Measurements from ENCODE around the gene CLIC1.

CLIC1 gene

DNA sequence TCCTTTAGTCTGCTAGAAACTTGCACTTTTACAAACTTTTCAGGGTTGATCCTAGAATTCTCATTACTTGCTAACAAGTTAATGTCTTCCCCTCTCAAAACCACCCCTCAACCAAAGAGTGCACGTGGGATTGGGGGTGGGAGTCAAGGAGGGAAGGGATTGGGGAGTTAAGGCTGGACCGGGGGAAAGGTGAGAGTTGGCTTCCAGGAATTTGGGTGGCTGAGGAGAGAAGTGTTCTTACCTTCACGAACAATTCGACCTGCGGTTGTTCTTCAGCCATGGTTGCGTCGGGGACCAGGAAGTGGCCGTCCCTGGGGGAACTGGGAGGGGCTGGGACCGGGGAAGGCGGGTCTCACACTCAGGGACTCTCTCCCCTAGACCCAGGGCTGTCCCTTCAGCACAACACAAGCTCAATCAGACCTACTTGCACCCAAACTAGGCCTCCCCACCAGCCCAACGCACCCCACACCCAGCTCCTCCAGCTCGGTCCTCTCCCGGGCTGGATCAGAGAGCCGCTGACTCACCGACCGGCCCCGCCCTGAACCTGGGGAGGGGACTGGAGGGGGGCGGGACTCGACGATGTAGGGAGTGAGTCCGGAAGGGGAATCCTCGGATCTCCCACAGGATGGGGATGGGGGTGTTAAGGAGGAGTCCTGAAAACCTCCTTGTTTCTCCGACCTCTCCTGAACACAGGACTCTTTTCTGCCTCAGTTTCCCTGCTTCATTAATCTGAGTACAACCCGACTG is at the start of gene CLIC1:
Gene CLIC1 (minus strand): TSS at position 510 of the 747 bp plus-strand sequence. CDS start 230 bp downstream, at position 280.
- DNase-seq = peak; percentile 80 to 91

- no peak for DNase-seq
Observed at GRCh38 chr6:31785475-31785874, 49.1 kb upstream of the CLIC1 start.

DNA sequence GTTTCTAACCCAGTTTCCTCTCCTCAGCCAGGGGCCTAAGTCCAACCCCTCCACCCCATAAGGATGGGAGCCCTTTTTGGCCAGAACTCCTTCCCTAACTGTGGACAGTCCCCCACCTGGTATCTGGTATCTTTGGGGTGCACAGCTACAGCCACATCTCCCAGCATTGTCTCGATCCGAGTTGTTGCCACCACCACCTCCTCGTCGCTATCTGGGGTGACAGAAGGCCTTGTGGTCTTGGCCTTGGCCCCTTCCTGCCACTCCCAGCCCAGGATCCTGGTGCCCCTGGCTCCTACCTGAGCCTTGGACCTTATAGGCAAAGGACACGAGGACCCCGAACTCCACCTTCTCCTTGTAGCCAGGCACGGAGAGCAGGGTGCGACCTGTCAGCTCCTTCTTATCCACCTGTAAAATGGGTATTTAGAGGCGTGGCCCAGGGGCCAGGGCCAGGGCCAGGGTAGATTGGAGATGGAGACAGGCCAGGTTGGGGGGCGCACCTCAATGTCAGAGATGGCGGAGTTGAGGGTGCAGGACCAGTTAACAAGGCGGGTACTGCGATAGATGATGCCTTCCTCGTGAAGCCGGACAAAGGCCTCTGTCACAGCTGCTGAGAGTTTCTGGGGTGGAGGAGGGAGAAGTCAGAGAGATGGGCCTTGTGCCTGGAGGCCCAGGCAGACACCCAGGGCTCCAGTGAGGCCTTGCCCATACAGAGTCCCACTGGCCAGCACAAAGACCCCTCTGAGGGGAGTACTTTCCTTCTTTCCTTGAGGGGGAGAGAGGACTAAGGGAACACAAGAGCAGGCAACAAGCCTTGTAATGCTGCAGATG is 48.0 kb upstream of the CLIC1 start:
- no peak for DNase-seq

GRCh38 chr6:31782126-31782855 is 46.0 kb upstream of the CLIC1 start:
- no peak for DNase-seq

- no peak for DNase-seq
Observed at GRCh38 chr6:31781244-31782125, 45.2 kb upstream of the CLIC1 start.

GRCh38 chr6:31780507-31781243 is 44.3 kb upstream of the CLIC1 start:
- DNase-seq = no peak

DNA sequence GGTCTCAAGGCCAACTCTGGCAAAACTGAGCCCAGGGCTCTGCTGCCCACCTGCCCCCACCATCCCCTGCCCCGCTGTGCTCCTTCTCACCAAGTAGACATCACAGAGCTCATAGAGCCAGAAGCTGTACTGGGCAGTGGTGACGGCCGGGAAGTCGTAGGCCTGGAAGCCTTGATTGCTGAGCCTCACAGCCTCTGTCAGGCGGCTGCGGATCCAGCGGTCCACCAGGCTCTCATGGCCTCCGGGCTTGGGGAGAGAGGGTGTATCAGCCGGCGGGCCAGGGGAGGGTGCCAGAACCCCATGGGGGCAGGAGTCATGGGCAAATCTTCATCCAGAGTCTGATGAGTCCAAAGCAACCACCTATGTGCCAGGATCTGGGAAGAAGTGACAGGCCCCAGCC is 43.6 kb upstream of the CLIC1 start:
- DNase-seq = no peak

DNA sequence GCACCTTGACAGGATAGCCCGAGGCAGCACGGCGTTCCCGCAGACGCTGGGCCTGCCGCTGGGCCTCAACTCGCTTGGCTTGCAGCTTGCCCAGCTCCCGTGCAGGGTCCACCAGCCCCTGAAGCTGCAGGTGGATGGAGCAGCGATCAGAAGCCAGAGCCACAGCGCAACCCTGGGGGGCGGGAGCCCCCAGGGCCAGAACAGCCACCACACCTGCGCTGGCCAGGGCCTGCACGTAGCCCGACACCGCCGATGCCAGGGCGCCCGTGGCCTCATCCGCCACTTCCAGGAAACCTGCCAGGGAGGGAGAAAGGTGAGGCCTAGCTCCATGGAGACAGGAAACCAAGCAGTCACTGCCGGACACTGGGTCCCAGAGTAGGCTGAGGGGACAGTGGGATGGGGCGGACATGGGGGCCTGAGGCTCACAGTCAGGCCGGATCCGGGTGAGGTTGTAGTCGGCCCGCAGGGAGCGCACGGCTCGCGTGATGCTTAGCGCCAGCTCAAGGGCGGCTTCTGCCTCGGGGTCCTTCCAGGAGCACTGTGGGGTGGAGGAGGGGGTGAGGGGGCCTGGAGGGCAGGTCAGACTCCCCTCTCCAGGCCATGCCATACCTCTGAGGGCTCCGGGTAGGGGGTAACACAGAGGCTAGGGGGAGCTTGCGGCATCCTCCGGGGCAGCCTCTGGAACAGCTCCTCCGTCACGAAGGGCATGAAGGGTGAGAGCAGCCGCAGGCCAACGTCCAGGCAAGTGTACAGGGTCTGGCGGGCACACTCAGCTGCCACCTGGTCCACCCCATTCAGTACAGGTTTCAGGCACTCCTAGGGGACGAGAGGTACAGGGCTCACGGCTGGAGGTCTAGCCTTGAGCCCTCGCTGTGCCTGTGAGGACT is 42.9 kb upstream of the CLIC1 start:
- no peak for DNase-seq

DNA sequence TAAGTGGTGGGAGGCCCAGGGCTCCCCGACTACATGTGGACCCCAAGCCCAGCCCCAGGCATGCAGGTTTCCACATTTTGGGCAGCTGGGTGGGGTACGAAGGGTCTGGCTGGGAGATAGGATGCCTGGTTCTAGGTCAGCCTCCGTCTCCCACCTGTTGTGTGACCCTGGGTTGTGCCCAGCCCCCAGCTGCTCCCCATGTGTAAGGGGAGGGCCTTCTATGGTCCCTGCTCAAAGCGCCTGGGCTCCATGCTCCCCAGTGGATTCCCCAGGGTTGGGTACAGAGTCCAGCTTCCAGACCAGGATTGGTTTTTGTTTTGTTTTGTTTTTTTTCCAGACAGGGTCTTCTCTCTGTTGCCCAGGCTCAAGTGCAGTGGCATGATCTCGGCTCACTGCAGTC is 41.9 kb upstream of the CLIC1 start:
- no peak for DNase-seq

DNA sequence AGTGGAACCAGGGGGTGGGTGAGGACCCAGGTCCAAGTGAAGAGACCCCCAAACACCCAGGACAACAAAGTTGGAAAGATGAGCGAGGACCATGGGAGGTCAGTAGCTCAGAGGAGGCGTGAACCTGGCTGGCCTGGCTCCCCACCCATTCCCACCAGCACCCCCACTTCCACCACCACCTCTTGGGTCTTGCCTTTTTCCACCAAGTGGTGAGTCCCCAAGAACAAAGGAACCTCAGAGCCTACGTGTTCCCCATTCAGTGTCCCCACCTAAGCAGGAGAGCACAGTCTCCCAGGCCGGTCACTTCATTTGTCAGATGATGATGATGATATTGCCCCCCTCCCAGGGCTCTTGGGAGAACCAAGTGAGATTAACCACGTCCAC is 41.3 kb upstream of the CLIC1 start:
- DNase-seq = no peak

DNA sequence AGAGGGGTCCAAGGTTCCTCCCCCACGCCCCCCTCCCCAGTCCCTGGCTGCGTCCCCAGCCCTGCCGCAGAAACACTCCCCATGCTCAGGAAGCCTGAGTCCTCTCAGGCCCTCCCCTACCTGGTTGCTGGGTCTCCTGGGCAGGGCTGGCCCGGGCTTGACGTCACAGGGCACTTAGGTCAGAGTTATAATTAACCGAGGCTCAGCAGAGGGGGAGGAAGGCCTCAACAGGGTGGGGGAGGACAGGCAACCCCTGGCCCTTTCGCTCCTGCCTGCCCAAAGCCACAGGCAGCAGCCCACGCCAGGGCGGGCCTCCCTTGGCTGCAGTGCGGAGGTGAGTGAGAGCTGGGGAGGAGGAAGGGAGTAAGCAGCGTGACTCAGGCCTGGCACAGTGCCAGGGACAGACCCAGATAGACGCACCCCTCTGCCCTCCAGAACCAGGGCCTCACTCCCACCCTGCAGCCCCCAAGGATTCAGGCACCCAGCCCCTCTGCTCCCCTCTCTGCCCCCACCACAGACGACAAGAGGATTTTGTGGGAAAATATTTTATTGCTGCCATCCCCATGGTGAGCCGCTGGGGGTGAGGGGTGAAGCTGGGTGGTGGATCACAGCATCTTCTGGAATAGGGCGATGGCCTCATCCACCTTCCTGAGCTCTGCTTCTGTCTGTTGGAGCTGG is 40.8 kb upstream of the CLIC1 start, which contains the start of gene VWA7:
Gene VWA7 (minus strand): TSS at position 340 of the 678 bp plus-strand sequence. CDS start 549 bp downstream, outside the sequence.
- peak in 1 of 2 experiments; percentile 54 for DNase-seq

GRCh38 chr6:31776485-31776988 is 40.2 kb upstream of the CLIC1 start:
- DNase-seq = no peak

- DNase-seq = no peak
Observed at GRCh38 chr6:31775633-31776484, 39.5 kb upstream of the CLIC1 start.

GRCh38 chr6:31775184-31775583 is 38.9 kb upstream of the CLIC1 start:
- DNase-seq = no peak

DNA sequence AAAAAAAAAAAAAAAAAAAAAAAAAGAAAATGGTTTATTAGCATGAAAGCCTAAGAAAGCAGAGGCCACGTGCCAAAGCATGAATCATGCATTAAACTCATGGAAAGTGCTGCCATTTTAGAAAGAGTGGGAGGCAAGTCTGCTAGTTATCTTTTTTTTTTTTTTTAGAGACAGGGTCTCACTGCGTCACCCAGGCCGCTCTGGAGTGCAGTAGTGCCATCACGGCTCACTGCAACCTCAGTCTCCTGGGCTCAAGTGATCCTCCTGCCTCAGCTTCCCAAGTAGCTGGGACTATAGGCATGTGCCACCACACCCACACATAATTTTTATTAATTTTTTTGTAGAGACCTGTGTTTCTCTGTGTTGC is 35.6 kb upstream of the CLIC1 start:
- no peak for DNase-seq

DNA sequence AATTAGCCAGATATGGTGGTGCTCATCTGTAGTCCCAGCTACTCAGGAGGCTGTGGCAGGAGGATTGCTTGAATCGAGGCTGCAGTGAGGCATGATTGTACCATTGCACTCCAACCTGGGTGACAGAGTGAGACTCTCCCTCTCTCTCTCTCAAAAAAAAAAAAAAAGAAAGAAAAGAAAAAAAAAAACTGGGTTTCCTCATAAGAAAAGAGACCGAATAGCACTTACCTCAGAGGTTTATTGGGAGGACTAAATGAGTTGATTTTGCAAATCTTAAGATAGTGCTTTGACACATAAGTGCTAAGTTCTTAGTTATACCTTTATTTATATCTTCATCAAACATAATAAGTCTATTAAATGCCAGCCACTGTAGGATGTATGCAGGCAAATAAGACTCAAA is 34.5 kb upstream of the CLIC1 start:
- no peak for DNase-seq

DNA sequence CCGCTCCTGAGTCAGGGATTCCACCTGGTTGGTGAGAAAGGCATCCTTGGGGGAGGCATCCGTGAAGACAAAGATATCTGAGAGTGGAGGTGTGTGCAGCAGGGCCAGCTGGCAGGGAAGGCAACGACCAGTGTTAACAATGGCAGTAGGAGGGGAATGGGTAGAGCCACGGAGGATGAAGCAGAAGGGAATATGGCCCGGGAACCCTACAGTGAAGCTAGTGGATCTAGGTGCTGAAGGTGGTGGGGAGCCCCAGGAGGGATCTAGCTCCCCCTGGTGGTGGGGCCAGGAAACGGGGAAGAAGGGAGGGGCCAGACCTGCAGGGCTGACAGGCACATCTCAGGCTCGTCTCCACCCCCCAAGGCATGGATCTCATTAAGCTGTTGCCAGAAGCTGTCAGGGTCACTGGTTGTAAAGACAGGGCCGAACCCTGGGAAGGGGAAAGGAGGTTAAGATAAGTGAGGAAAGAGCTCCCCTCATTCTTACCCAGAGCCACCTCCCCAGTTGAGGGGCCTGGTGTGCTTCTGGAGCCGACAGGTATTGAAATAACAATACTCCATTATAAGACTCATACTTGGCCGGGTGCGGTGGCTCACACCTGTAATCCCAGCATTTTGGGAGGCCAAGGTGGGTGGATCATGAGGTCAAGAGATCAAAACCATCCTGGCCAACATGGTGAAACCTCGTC is 33.5 kb upstream of the CLIC1 start:
- DNase-seq = peak in 1 of 2 experiments; percentile 34

Measured in SW 1271 (cell line).